Measurements from ENCODE around the gene ZBTB7C.

Gene ZBTB7C

GRCh38 chr18:48184118-48184517, 225.1 kb downstream of the ZBTB7C start:
- no peak for DNase-seq

GRCh38 chr18:48183613-48184012, 225.6 kb downstream of the ZBTB7C start:
- no peak for DNase-seq

GRCh38 chr18:48182779-48183178, 226.4 kb downstream of the ZBTB7C start:
- DNase-seq = no peak

GRCh38 chr18:48181857-48182256, 227.3 kb downstream of the ZBTB7C start:
- no peak for DNase-seq

- no peak for DNase-seq
Observed at GRCh38 chr18:48181087-48181823, 227.9 kb downstream of the ZBTB7C start.

- DNase-seq = no peak
Observed at GRCh38 chr18:48179666-48180065, 229.5 kb downstream of the ZBTB7C start.

- DNase-seq = no peak
Observed at GRCh38 chr18:48179001-48179400, 230.2 kb downstream of the ZBTB7C start.

- DNase-seq = no peak
Observed at GRCh38 chr18:48176909-48177308, 232.3 kb downstream of the ZBTB7C start.

- DNase-seq = no peak
Observed at GRCh38 chr18:48173557-48173956, 235.6 kb downstream of the ZBTB7C start.

GRCh38 chr18:48172226-48173006, 236.8 kb downstream of the ZBTB7C start:
- no peak for DNase-seq

GRCh38 chr18:48171490-48172188, 237.5 kb downstream of the ZBTB7C start:
- DNase-seq = no peak

GRCh38 chr18:48170651-48171050, 238.5 kb downstream of the ZBTB7C start:
- no peak for DNase-seq

GRCh38 chr18:48168861-48169260, 240.3 kb downstream of the ZBTB7C start:
- no peak for DNase-seq

- DNase-seq = no peak
Observed at GRCh38 chr18:48167897-48168253, 241.3 kb downstream of the ZBTB7C start.

GRCh38 chr18:48166336-48166875, 242.8 kb downstream of the ZBTB7C start:
- no peak for DNase-seq

- no peak for DNase-seq
Observed at GRCh38 chr18:48165111-48165866, 243.9 kb downstream of the ZBTB7C start.

- no peak for DNase-seq
Observed at GRCh38 chr18:48164701-48165100, 244.5 kb downstream of the ZBTB7C start.

- no peak for DNase-seq
Observed at GRCh38 chr18:48164116-48164515, 245.1 kb downstream of the ZBTB7C start.

GRCh38 chr18:48163738-48164115, 245.5 kb downstream of the ZBTB7C start:
- no peak for DNase-seq

GRCh38 chr18:48162956-48163737, 246.0 kb downstream of the ZBTB7C start:
- DNase-seq = no peak

- no peak for DNase-seq
Observed at GRCh38 chr18:48161911-48162698, 247.1 kb downstream of the ZBTB7C start.
